ENCODE data around the gene NPIPB8.
"Not testable (repeated sequence)": the region's sequence is repeated elsewhere in the genome, so short reads cannot be mapped to it uniquely, and the experiment has no call there.

Gene NPIPB8

DNA sequence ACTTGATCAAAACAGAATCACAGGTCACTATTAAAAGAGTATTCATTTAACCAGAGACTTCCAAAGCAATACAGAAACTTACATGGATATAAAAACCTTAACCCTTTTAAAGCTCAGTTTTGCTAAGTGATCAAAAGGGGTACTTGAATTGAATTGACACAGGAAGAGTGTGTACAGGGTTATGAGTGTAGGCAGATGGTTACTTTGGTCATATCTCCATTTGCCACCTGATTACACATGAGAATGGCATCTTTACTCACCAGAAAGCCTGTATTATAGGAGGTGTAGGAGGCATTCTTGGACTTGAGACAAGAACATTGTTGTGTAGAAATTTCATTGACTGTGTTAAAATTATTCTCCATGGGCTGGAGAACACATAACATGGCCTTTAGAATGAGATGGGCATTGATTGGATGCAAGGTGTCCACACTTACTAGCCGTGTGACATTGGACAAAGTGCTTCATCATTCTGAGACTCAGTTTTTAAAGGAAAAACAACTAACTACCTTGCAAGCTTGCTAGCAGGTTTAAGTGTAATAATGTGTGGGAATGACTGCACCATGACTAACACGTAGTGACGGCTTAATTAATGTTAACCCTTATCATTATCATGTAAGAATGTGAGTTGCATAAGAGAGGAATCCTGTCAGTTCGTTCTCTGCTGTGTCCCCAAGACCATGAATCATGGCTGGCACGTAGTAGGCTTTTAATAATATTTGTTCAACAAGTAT lies 1.6 kb upstream of the NPIPB8 start:
- DNase-seq (ENCODE audit: low read depth), result not testable (repeated sequence)

DNA sequence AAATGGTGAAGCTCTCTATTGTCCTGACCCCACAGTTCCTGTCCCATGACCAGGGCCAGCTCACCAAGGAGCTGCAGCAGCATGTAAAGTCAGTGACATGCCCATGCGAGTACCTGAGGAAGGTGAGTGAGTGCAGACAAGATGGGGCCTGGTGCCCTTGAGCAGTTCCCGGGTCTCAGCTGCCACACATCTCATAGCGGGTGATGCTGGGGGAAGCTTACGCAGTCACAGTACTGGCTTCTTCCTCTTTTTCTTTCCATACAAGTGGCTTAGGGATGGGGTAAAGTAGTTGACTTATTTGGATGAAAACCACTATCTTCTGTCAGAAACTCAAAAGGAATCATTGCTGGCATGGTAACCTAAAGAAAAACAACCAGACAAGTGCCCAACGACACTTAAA lies 494 bp downstream of the NPIPB8 start:
- DNase-seq (ENCODE audit: low read depth), result not testable (repeated sequence)

DNA sequence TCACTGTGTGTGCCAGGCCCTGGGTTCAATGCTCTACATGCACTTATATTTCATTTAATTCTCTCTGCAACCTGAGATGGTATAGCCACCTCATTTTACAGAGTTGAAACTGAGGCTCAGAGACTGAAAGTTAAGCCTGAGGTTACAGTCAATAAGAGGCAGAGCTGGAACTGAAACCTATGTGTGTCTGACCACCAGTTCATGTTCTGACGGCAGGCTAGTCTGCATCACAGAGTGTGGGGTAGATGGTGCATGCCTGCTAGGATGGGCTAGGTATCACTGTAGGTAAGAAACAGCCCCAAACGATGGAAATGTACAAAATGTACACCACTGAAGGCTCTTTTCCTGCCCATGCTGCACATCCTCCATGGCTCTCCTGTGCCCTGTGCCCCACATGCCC lies 2.1 kb downstream of the NPIPB8 start:
- not testable (repeated sequence) for DNase-seq (ENCODE audit: low read depth)

DNA sequence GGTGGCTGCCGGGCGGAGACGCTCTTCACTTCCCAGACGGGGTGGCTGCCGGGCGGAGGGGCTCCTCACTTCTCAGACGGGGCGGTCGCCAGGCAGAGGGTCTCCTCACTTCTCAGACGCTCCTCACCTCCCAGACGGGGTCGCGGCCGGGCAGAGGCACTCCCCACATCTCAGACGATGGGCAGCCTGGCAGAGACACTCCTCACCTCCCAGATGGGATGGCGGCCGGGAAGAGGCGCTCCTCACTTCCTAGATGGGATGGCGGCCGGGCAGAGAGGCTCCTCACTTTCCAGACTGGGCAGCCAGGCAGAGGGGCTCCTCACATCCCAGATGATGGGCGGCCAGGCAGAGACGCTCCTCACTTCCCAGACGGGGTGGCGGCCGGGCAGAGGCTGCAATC lies 28.4 kb downstream of the NPIPB8 start:
- DNase-seq (ENCODE audit: low read depth), result not testable (repeated sequence)

DNA sequence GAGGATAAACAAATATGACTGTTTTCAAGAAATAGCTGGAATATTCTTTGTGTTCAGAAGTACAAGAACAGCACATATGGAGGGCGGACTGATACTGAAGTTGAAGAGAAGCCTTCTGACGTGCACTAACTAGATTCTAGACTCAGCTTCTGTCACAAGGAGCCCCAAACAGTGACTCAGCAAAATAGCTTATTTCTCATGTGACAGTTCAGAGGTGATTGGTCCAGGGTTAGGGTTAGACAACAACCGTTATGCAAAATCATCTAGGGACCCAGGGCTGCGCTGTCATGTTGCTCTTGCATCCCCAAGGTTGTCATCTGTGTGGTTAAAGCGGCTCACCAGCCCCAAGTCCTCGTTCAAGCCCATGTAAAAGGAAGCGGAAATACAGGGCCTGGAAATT lies 29.6 kb downstream of the NPIPB8 start:
- DNase-seq (ENCODE audit: low read depth), result not testable (repeated sequence)

DNA sequence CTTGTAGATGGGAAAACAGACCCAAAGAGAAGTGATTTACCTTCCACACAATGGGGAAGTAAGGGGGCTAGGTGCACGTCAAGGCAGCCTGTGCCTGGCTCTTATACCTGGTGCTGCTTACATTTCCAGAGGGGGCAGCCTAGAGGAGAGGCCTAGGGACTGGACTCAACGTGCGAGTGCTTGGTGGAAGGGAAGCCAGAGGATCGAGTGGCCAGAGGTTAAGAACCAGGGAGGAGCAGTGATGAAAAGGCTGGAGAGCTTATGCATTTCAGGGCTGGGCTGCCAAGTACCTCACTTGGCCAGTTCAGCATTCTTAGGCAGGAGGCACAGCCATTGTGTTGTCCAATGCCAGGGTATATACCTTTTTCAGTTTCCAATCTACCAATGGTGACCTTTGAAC lies 30.3 kb downstream of the NPIPB8 start:
- not testable (repeated sequence) for DNase-seq (ENCODE audit: low read depth)

DNA sequence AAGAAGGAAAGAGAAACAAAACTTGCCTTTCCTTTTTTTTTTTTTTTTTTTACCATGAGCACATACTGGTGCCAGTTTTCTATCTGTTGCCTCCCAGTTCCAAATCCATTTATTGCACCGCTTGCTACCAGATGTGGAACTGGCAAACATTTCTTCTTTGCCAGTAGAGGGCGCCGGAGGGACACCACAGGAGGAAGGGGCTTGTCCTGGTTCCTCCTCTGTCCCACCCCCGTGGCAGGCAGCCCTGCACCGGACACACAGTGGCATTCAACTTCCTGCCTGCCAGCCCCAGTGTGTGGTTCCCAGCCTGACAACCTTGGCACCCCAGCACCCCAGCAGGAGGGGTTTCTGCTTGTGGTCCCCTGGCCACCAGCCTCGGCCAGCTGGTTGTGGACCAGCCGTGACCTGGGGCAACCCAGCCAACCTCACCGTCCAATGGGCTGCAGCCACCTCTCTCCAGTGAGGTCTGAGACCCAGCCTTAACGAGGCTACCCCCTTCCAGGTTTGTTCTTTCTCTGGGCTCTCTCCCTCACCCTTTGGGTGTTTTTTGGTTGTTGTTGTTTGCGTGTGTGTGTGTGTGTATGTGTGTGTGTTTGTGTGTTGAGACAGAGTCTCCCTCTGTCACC lies 50.6 kb downstream of the NPIPB8 start:
- not testable (repeated sequence) for DNase-seq (ENCODE audit: low read depth)

DNA sequence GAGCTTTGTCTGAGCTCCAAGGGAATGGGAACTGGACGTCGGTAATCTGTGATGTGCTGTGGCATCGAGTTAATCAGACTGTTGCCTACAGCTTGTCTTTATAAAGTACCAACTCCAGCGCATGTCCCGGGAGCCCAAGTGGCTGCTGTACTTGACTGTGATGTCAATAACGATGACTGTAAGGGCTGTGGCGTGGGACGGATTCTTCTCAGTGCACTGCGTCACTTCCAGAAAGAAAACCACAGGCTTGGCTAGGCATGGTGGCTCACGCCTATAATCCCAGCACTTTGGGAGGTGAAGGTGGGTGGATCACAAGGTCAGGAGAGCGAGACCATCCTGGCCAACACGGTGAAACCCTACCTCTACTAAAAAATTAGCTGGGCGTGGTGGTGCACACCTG lies 51.6 kb downstream of the NPIPB8 start:
- DNase-seq (ENCODE audit: low read depth), result not testable (repeated sequence)

DNA sequence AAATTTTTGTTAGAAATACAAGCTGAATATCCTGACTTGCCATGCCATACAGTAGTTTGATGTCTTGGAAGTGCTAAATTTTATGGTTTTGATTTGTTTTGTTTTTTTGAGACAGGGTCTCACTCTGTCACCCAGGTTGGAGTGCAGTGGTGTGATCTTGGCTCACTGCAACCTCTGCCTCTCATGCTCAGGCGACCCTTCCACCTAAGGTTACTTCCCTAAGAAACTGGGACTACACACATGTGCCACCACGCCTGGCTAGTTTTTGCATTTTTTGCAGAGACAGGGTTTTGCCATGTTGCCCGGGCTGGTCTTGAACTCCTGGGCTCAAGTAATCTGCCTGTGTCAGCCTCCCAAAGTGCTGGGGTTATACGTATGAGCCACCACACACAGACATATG lies 53.9 kb downstream of the NPIPB8 start:
- not testable (repeated sequence) for DNase-seq (ENCODE audit: low read depth)

DNA sequence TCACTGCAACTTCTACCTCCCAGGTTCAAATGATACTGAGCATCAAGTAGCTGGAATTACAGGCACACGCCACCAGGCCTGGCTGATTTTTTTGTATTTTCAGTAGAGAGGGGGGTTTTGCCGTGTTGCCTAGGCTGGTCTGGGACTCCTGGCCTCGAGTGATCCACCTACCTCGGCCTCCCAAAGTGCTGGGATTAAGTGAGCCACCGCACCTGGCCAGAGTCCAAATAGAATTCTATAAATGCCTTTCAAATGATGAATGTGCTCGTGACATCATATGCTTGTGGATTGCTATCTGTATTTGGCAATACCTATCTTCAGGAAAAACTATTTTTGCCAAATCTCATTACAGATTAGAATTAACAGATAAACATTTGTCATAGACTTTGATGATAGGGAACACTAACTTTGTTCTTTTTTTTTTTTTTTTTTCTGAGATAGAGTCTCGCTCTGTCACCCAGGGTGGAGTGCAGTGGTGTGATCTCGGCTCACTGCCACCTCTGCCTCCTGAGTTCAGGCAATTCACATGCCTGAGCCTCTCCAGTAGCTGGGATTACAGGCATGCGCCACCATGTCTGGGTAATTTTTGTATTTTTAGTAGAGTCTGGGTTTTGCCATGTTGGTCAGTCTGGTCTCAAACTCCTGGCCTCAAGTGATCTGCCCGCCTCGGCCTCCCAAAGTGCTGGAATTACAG lies 55.5 kb downstream of the NPIPB8 start:
- not testable (repeated sequence) for DNase-seq (ENCODE audit: low read depth)

DNA sequence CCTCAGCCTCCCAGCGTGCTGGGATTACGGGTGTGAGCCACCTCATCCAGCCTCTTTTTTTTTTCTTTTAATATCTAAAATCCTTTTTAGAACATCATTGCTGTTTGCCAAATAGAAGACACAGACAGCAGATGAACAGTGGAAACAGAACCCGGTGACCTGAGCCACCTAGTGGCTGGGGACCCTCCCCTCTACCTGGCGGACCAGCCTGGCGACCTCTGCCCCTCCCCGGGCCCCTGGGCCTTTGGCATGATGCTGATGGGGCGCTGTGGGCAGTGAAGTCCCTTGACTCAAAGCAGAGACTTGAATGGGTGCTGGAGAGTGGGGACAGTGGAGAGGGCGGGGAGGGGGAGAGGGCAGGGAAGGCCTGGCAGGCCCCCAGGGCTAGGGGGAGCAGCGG lies 61.9 kb downstream of the NPIPB8 start:
- DNase-seq (ENCODE audit: low read depth), result not testable (repeated sequence)

DNA sequence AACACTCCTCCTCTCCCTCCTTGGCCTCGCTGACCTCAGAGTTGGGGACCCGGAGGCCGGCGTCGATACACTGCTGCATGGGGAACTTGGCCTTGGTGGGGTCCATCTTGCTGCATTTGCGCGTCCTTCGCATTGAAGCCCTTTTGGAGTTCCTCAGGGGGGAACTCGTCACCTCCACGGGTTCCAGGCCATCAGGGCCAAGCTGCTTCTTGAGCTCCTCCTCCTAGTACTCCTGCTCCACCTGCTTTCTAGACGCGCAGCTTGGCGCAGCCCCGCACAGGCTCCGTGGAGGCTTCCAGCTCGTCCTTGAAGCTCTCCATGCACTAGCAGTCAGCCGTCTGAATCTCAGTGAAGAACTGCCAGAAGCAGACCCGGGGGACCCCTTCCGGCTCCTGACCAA lies 62.5 kb downstream of the NPIPB8 start:
- DNase-seq (ENCODE audit: low read depth), result not testable (repeated sequence)

DNA sequence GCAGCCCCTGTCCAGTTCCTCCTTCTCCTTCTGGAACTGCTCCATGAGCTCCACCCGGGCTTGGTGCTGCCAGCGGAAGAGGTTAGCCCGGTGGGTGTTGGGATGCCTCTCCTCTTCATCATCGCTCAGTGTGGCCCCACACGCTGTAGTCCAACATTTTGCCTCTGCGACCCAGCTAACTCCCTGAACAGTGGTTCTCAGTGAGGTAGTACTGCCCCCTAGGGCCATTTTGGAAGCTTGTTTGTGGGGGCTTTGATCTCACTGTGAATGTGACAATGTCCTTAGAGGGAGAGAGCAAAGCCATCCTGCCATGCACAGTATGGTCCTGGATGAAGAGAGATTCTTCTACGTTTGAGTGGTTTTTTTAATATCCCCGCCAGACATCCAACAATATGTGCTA lies 63.5 kb downstream of the NPIPB8 start:
- not testable (repeated sequence) for DNase-seq (ENCODE audit: low read depth)

DNA sequence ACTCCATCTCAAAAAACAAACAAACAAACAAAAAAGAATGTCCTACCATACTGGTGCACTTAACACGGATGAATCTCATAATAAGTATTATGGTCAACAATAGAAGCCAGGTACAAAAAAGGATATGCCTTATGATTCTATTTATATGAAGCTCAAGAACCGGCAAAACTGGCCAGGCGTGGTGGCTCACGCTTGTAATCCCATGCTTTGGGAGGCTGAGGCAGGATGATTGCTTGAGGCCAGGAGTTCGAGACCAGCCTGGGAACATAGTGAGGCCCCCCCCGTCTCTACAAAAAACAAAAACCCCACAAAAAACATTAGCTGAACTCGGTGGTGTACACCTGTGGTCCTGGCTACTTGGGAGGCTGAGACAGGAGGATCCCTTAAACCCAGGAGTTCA lies 66.4 kb downstream of the NPIPB8 start:
- DNase-seq (ENCODE audit: low read depth), result not testable (repeated sequence)
